ENCODE results near the gene DIPK1A.

Gene DIPK1A

DNA sequence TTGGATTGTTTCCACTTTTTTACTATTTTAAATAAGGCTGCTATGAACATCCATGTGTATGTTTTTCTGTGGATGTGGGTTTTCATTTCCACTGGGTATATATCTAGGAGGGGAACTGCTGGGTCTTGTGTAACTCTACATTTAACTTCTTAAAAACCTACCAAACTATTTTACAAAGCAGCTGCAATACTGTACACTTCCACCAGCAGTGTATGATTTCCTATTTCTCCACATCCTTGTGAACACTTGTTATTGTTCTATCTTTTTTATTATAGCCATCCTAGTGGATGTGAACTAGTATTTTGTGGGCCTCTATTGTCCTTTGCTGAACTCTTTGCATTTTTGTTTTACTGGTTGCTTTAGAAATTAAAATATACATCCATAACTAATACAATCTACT lies 33.4 kb downstream of the DIPK1A start:
- no peak overlapping the region for H3K27ac Mint-ChIP-seq
- H3K9me3 Mint-ChIP-seq: peaks cover 0 to 1% of the 10 kb centered on the region in 2 donors
- H3K4me3 Mint-ChIP-seq: no peak overlapping the region
- H3K36me3 Mint-ChIP-seq: peaks cover 31 to 42% of the 10 kb centered on the region in 2 donors
- H3K4me1 Mint-ChIP-seq: peaks cover 39 to 79% of the 10 kb centered on the region in 2 donors
- ATAC-seq (replicated peaks) (no peak), DNase-seq (no peak)
- no peaks in the 10 kb centered on the region for H3K27me3 Mint-ChIP-seq

DNA sequence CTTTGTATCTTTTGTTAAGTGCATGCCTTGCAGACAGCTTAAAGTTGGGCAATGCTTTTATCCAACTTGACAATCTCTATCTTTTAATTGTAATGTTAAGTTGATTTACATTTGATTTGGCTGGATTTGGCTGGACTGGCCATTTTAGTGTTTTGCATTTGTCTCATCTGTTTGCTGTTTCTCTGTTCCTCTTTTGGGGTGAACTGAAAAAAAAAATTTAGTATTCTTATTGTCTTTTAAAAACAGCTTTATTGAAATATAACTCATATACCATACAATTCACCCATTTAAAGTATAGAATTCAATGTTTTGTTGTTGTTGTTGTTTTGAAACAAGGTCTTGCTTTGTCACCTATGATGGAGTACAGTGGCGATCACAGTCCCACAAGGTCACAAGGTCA lies 34.4 kb downstream of the DIPK1A start:
- Mint-ChIP-seq H3K36me3 (peaks cover 35 to 44% of the 10 kb centered on the region in 2 donors), H3K4me1 (peaks cover 40 to 80% of the 10 kb centered on the region in 2 donors), H3K4me3 (no peak overlapping the region), H3K27me3 (no peaks in the 10 kb centered on the region), H3K9me3 (peaks cover 0 to 1% of the 10 kb centered on the region in 2 donors), H3K27ac (peak overlapping the region; percentile 78)
- DNase-seq: no peak
- ATAC-seq (replicated peaks): peak in 1 of 2 donors; percentile 35

DNA sequence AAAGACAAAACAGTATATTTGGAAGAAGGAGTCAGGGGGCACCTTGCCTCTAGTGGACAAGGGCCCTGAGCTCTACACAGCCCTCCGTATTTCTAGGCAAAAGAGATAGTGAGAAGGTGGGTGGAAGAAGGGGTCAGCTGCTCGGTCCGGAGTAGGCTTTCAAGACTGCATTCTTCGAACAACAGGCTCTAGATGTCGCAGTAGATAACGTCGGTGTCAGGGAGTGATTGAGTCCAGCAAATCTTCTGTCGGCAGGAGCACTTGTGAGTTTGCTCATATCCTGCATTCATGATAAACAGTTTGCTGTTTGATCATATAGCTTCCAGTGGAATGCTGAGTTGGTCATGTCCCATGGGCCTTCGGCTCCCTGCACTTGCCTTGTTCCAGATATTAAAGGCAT lies 36.8 kb downstream of the DIPK1A start:
- H3K4me1 Mint-ChIP-seq: peaks cover 34 to 76% of the 10 kb centered on the region in 2 donors
- H3K4me3 Mint-ChIP-seq: no peak overlapping the region
- DNase-seq: no peak
- no peaks in the 10 kb centered on the region for H3K27me3 Mint-ChIP-seq
- peaks cover 46 to 57% of the 10 kb centered on the region in 2 donors for H3K36me3 Mint-ChIP-seq
- H3K27ac Mint-ChIP-seq: no peak overlapping the region
- peaks cover 12 to 15% of the 10 kb centered on the region in 2 donors for H3K9me3 Mint-ChIP-seq
- ATAC-seq (replicated peaks): no peak

DNA sequence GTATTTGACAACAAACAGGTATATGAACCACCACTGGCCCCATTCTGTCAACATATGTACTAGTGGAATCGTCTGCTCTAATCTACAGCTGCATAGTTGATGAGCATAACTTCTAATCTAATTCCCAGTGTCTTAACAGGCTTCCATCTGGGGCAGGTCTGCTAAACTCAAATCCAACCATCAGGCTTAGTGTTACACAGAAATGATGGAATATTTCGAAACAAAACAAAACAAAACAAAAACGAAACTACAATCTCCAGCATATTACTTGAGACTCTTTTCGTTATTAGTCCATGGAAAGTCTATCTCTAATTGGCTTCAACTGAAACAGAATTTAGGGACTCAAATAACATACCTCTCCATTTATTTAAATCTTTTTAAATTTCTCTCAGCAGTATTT lies 37.6 kb downstream of the DIPK1A start:
- no peaks in the 10 kb centered on the region for H3K27me3 Mint-ChIP-seq
- no peak for DNase-seq
- H3K36me3 Mint-ChIP-seq: peaks cover 47 to 58% of the 10 kb centered on the region in 2 donors
- no peak overlapping the region for H3K4me3 Mint-ChIP-seq
- H3K4me1 Mint-ChIP-seq: peaks cover 31 to 76% of the 10 kb centered on the region in 2 donors
- peaks cover 12 to 15% of the 10 kb centered on the region in 2 donors for H3K9me3 Mint-ChIP-seq
- no peak for ATAC-seq (replicated peaks)
- H3K27ac Mint-ChIP-seq: no peak overlapping the region

DNA sequence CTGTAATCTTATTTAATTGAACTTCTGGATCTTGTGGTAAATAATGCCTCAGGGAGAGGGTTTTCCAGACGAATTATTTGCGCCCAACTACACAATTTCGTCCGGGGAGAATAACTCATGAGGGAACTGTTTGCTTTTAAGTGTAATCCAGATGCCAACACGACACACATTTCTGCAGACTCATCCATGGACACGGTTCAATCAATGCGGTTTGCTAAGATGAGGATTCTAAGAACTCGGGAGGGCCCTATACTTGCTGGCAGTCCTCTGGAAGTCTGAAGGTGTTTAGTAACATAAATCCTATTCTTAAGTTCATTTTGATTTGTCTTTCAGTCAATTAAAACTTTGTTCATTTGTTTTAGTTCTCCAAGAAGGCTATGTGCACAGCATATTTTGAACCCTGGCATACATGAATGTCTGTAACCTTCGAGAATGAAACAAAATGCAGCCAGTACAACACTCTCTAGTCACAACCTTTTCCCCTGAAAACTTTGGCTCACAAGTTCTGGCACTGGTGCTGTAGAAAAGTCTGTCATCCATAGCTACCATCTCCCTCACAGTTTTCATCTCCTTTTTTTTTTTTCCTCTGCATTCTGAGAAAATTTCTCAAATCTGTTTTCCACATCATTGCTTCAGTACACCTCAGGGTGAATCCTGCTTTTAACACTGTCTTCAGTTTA lies 38.8 kb downstream of the DIPK1A start:
- H3K9me3 Mint-ChIP-seq: peaks cover 12 to 15% of the 10 kb centered on the region in 2 donors
- H3K36me3 Mint-ChIP-seq: peaks cover 49 to 64% of the 10 kb centered on the region in 2 donors
- H3K27ac Mint-ChIP-seq: no peak overlapping the region
- peaks cover 37 to 74% of the 10 kb centered on the region in 2 donors for H3K4me1 Mint-ChIP-seq
- ATAC-seq (replicated peaks) (no peak), DNase-seq (no peak)
- H3K4me3 Mint-ChIP-seq: no peak overlapping the region
- no peaks in the 10 kb centered on the region for H3K27me3 Mint-ChIP-seq

DNA sequence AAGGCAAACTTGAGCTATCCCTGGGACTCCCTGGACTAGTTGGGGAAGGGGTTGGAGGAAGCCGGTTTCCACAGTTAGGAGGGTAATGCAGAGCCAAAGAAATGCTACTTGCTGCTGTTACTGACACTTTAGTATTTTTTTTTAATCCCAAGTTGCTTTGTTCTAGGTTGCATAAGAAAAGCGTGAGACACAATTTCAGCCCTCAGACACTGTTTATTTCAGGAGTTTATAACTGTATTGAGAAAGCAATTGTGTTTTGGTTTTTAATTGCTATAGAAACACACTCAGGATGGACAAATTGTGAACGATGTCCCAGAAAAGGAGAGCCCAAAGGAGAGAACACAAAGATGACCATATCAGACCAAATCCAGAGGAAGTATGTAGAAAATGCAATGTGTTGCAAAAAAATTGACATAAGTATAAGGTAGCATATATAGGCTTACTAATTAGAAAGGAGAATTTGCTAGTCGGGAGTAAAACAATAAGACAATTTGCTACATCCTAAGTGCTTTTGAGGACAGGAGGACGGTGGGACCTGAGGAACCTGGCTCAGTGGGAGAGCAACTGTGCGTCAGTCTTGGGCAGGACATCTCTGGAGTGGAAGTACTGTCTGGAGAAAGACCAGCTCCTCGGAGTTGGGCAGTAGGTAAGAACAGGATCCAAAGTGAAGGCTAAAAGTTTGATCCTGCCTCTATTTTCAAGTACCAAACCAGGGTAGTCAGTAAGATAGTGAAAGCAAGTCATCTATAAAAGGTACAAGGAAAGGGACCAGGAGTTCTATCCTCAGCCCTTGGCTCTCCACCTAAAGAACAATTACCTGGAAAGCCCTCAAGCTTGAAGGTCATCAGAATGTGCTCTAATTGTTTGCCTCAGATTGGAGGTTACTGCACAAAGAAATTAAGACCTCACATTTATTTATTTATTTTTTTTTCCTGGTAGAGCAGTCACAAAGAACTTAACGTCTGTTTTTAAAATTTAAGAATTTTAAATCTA lies 39.9 kb downstream of the DIPK1A start:
- H3K36me3 Mint-ChIP-seq: peaks cover 51 to 63% of the 10 kb centered on the region in 2 donors
- no peak for DNase-seq
- ATAC-seq (replicated peaks): no peak
- no peak overlapping the region for H3K4me3 Mint-ChIP-seq
- H3K27ac Mint-ChIP-seq: peak overlapping the region; percentile 25
- H3K27me3 Mint-ChIP-seq: no peaks in the 10 kb centered on the region
- H3K4me1 Mint-ChIP-seq: peaks cover 34 to 74% of the 10 kb centered on the region in 2 donors
- peaks cover 11 to 15% of the 10 kb centered on the region in 2 donors for H3K9me3 Mint-ChIP-seq

DNA sequence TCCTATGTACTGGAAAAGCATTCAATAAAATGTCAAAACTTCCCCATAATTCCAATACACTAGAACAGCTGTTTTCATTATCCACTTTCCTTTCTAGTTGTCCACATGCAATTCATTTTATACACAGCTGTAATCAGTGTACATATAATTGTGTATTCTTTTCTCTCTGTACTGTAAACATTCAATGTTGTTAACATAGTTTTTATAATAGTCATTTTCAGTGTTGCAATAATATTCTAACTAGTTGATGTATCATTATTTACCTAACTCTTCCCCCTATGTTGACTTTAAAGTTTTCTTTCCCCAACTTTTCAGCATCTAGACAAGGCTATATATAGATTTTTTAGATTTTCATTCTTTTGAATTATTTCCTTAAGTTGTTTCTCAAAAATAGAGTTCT lies 44.4 kb downstream of the DIPK1A start:
- H3K4me3 Mint-ChIP-seq: no peak overlapping the region
- DNase-seq (no peak), ATAC-seq (replicated peaks) (no peak)
- H3K27me3 Mint-ChIP-seq: no peaks in the 10 kb centered on the region
- peaks cover 30 to 85% of the 10 kb centered on the region in 2 donors for H3K4me1 Mint-ChIP-seq
- peaks cover 48 to 56% of the 10 kb centered on the region in 2 donors for H3K36me3 Mint-ChIP-seq
- peaks cover 17 to 21% of the 10 kb centered on the region in 2 donors for H3K9me3 Mint-ChIP-seq
- H3K27ac Mint-ChIP-seq: no peak overlapping the region

DNA sequence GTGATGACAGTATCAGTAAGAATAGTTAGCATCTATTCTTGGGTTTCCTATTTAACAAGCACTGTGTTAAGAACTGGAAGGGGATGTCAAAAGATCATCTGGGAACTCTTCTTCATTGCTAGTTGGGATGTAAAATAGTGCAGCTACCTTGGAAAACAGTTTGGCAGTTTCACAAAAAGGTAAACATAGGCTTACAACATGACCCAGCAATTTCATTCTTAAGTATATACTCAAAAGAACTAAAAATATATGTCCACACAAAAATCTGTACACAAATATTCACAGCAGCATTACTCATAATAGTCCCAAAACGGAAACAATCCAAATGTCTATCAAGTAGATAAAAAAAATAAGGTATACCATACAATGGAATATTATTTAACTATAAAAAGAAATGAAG lies 45.7 kb downstream of the DIPK1A start:
- Mint-ChIP-seq H3K27me3 (no peaks in the 10 kb centered on the region), H3K27ac (no peak overlapping the region), H3K9me3 (peaks cover 9 to 11% of the 10 kb centered on the region in 2 donors), H3K36me3 (peaks cover 38 to 52% of the 10 kb centered on the region in 2 donors), H3K4me3 (no peak overlapping the region), H3K4me1 (peaks cover 26 to 82% of the 10 kb centered on the region in 2 donors)
- DNase-seq (no peak), ATAC-seq (replicated peaks) (no peak)

DNA sequence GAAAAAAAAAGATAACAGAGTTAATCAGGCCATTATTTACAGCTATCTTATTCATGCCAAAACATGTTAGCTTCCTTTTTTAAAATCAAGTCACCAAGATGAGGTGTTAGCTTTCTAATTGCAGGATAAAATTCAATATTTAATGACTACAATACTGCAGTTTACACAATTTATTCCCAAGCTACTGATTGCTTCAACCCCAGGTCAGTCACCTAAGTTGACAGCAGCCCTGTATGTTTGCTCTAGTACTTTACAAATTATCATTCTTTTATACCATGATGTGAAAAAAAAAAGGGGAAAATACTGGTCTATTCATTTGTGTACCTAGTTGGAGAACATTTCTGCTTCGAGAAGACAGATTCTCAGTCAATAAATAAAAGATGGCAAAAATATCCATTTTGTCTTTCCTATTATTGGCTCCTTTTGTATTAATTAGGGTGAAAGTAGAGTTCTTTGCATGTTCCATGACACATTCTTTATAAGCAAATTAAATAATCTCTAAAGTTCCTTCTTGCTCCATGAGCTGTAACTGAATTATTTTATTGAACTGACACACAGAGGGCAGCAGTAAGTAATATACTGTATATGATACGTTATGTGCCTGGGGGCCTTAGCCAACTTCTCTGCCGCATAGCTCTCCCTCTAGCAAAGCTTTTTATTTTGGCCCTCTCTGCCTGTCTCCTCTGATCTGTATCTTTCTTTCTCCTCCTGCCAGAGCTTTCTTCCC lies 48.0 kb downstream of the DIPK1A start:
- no peaks in the 10 kb centered on the region for H3K27me3 Mint-ChIP-seq
- peaks cover 6% of the 10 kb centered on the region in 2 donors for H3K9me3 Mint-ChIP-seq
- DNase-seq: no peak
- H3K4me1 Mint-ChIP-seq: peaks cover 24 to 72% of the 10 kb centered on the region in 2 donors
- H3K36me3 Mint-ChIP-seq: peaks cover 29 to 48% of the 10 kb centered on the region in 2 donors
- ATAC-seq (replicated peaks): no peak
- peak overlapping the region; percentile 22 for H3K27ac Mint-ChIP-seq
- H3K4me3 Mint-ChIP-seq: no peak overlapping the region

DNA sequence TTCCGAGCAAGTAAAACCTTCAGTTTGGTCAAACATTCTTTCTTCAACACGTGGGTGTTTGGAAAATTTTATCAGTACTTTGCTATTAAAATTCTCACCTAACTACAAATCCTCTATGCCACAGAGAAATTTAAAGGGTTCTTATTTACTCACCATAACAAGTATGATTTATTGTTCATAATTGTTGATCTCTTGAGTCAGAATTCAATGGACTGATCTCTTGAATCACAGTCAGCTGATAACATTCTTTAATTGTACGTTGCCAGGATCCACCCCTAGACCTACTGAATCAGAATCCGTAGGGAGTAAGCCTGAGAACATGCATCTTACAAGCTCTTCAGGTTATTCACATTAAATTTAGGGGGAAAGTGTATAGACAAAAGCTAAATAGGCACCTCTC lies 51.2 kb downstream of the DIPK1A start:
- no peaks in the 10 kb centered on the region for H3K27me3 Mint-ChIP-seq
- H3K36me3 Mint-ChIP-seq: peaks cover 28 to 55% of the 10 kb centered on the region in 2 donors
- peaks cover 5 to 6% of the 10 kb centered on the region in 2 donors for H3K9me3 Mint-ChIP-seq
- no peak overlapping the region for H3K4me3 Mint-ChIP-seq
- DNase-seq (no peak), ATAC-seq (replicated peaks) (no peak)
- H3K27ac Mint-ChIP-seq: no peak overlapping the region
- peaks cover 27 to 57% of the 10 kb centered on the region in 2 donors for H3K4me1 Mint-ChIP-seq

DNA sequence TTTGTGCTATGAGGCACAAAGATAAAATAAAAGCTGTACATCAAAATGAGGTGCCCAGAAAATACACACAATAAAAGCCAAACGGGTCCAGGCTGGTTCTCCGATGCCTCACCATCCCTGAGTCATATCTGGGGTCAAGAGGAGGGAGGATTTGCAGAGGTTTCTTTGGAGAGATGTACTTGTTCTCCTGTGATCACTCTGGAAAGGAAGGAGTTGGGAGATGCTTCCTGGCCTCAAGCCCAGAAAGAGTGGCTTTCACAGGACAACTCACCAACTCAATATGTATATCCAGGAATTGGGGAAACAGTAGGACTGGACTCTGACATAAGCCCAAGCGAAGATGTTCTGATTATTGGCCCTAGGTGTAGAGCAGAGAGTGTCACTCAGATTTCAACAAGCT lies 51.9 kb downstream of the DIPK1A start:
- H3K4me3 Mint-ChIP-seq: no peak overlapping the region
- DNase-seq (no peak), ATAC-seq (replicated peaks) (no peak)
- no peaks in the 10 kb centered on the region for H3K27me3 Mint-ChIP-seq
- H3K9me3 Mint-ChIP-seq: peaks cover 4 to 5% of the 10 kb centered on the region in 2 donors
- peaks cover 29 to 58% of the 10 kb centered on the region in 2 donors for H3K4me1 Mint-ChIP-seq
- H3K27ac Mint-ChIP-seq: no peak overlapping the region
- H3K36me3 Mint-ChIP-seq: peaks cover 26 to 55% of the 10 kb centered on the region in 2 donors

DNA sequence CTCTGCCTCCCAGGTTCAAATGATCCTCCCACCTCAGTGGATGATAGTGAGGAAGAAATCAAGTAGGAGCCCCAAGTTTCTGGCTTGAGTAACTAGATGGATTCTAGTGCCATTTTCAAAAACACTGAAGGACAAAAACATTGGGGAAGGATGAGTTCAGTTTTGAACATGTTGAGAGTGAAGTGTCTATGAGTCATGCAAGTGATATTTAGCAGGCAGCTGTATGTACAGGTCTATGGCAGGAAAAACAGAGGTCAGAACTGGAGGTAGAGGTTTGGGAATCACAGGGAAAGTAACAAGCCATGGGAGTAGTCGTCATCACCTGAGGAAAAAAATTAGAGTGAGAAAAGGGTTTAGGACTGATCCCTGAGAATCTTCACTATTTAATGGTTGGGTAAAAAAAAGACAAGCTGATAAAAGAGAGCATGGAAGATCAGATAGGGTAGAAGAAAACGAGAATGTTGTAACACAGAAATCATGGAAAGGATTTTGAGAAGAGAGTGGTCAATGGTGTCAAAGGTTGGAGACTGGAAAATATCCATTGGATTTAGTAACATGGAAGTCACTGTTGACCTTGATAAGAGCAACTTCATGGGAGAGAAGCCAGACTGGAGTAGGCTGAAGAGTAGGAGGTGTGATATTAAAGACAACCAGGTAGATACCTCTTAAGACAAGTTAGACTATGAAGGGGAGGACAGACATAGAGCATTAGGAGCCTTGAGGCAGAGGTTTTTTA lies 53.1 kb downstream of the DIPK1A start:
- Mint-ChIP-seq H3K4me1 (peaks cover 26 to 56% of the 10 kb centered on the region in 2 donors), H3K27ac (peak overlapping the region; percentile 15), H3K36me3 (peaks cover 24 to 51% of the 10 kb centered on the region in 2 donors), H3K27me3 (no peaks in the 10 kb centered on the region), H3K4me3 (no peak overlapping the region), H3K9me3 (no peaks in the 10 kb centered on the region)
- DNase-seq: no peak
- no peak for ATAC-seq (replicated peaks)

DNA sequence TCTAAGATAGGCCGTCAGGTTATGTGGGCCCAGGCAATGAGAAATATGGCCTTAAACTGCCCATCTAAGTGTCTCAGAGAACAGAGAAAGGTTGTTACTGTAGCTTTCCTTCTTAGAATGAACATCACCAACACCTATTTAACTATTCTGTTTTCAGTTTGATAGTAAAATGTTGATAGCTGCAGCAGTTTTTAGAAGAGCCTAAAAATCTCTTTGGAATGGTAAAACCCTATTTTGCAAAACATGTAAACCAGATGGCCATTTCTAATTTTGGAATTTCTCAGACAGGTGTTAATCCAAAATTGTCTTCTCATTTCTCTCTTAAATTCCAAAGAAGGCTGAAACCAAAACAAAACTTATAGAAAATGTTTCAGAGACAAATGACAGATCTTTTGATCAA lies 57.5 kb downstream of the DIPK1A start:
- H3K4me3 Mint-ChIP-seq: no peak overlapping the region
- ATAC-seq (replicated peaks) (peak; percentile 56 to 60), DNase-seq (no peak)
- H3K36me3 Mint-ChIP-seq: peaks cover 53 to 74% of the 10 kb centered on the region in 2 donors
- H3K27me3 Mint-ChIP-seq: no peaks in the 10 kb centered on the region
- H3K4me1 Mint-ChIP-seq: peaks cover 34 to 79% of the 10 kb centered on the region in 2 donors
- no peak overlapping the region for H3K27ac Mint-ChIP-seq
- H3K9me3 Mint-ChIP-seq: peaks cover 8 to 15% of the 10 kb centered on the region in 2 donors

Data from stimulated activated naive B cell treated with anti-CD40 and anti-IgM and Interleukin-4, amounts not matched to agents 10 μg/mL and 1 μg/mL and 100 μg/mL, for 72 hours (primary cell).